Stimulated activated CD8-positive, alpha-beta memory T cell treated with anti-CD3 and anti-CD28 coated beads, Interleukin-15, amount 100 ng/mL, for 24 hours (primary cell): ENCODE measurements around the gene PFKP.

Source experiments
- DNase-seq: peaks from one replicate; pipeline ENCODE4 v3.0.0-alpha.2; 2020; ENCODE audit warnings: low read depth

PFKP gene

DNA sequence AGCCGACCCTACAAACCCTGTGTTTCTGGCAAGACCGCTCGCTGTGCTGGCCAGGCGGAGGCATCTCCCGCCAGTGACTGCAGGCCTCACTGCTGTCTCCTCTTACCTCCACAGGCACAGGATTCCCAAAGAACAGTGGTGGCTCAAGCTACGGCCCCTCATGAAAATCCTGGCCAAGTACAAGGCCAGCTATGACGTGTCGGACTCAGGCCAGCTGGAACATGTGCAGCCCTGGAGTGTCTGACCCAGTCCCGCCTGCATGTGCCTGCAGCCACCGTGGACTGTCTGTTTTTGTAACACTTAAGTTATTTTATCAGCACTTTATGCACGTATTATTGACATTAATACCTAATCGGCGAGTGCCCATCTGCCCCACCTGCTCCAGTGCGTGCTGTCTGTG is 69.0 kb downstream of the PFKP start:
- no peak for DNase-seq

DNA sequence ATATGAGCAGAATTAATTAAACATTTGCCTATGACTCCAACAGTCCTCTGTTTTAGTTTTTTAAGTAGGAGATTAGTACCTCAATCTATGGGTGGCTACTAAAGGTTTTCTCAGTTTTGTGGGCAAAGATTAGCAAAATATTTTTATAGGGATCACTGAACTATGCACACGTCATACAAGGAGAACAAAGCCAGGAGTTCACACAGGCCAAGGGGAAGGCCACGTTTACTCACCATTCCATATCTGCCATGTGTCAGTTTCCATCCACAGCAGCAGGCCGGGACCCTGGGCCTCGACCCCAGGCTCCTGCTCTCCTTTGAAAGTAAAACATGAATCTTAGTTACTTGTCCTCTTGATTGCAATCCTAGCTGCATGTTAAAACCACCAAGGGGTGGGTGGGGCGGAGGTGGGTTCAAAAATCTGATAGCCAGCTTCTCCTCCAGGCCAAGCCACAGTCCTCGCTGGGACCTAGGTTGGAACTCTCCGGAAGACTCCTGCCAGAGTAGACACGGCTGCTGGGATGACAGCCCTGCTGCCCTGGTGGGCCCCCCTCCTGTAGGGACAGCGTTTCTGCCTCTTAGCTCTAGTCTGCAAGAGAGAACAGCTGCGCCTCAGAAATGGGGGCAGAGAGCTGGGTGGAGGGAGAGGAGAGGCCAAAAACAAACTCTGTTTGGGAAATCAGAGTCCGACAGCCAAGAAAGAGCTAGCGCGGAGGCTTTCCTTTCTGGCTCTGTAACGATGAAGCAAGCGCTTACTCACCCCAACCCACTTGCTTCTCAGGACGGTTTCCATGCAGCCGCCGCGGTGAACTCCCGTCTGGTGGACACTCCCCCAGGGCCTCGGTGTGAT is 69.6 kb downstream of the PFKP start:
- DNase-seq: no peak

DNA sequence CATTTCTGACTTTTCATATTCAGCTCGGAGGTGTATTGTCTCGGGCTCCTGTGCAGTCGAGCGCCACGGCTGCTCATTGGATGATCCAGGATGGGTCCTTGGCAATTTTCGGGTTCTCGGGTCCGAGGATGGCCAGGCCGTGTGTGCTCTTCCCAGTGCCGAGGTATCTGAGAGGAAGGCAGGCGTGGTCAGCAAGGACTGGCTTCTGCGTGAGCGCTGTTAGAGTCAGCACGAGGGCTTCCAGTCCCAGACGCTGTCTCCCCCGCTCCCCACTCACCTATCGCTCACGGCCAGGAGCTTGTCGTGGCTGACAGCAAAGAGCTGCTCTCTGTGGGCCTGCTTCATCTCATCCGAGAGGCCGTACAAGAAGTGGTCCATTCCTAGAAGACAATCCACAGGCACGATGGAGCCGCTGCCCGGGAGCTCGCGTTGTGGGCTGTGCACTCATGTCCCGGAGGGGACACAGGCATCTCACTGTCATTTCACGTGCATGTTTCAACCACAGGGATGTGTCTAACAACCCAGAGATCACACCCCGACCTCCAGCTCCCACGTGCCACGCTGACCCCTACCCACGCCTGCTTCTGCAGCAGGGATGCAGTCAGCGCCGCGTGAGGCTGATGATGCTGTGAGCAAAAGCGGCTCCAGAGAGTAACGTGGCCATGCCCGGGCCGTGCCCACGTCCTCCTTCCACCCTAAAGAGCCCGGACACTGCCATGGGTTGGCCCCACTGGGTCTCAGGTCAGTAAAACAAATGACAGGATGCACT is 70.8 kb downstream of the PFKP start:
- no peak for DNase-seq

DNA sequence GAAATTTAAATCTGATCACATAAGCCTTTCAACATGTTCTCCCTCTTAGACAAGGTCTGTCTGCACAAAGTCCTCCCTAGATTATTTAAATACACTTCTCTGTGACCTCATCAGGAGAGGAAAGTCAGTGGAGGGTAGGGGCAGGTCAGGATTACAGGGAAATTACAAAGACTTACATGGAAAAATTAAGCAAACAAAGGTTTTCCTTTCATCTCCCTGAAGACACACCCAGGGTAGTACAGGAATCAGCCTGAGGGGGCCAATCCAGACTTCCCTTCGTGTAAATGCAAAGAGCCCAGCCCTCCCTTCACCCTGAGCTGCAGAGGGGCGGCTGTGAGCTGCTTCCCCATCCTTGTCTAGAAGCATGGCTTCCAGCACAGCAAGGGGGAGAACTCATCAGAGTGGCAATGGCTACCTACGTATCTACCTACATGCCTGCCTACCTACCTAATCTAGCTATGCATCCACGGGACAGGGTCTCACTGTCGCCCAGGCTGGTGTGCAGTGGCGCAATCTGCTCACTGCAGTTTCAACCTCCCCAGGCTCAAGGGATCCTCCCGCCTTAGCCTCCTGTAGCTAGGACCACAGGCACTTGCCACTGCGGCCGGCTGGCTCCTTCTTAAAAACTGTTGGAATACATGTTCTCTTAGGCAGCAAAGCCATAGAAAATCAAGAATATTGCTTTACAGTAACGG is 72.0 kb downstream of the PFKP start:
- no peak for DNase-seq

DNA sequence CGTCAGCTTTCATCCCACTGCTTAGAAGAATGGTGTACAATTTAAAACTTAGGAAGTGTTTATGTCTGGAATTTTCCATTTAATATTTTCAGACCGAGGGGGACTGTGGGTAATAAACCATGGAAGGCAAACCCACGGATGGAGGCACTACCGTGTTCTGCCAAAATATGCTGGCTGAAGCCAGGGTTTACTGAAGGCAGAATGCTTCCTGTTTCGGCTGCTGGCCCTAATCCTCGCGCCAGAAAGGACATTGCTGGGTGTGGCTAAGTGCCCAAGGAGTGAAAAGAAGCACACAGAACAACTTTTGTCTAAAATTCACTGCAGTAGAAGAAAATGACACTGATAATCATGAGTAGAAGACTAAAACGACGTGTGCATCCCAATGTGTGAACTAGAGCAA is 72.9 kb downstream of the PFKP start:
- DNase-seq: no peak

GRCh38 chr10:3141351-3142005 is 74.1 kb downstream of the PFKP start:
- no peak for DNase-seq

DNA sequence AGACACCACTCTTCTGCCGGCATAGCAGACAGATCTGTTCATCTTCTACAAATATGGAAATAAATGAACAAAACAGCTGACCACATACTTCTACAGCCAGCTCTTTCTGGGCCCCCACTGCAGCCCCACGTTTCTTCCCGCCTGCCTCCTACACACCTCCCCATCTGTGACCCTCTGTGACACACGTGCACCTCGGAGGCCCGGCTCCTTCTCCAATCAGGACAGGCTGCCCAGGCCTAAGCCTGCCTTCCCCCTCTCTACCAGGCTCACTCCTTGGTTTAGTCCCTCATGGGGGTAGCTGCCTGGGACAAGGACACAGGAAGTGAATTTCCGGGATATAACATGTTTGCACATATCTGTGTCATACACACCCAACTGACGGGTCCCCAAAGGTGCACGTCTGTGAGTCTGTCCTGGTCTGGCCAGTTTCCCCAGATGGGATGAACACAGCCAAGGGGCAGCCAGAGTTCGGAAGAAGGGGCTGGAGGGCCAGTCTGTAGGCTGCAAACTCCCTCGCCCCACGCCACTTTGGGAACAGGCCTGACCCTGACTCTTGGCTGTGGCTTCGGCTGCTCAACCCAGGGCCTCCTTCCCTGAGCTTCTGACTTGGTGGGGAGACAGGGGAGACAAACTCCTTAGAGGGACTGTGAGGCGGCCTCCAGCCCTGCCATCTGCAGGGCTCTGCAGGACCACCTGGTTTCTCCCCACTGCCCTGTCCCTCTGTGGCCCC is 75.0 kb downstream of the PFKP start:
- no peak for DNase-seq

GRCh38 chr10:3143366-3143765 is 76.0 kb downstream of the PFKP start:
- DNase-seq: no peak

GRCh38 chr10:3143791-3144434 is 76.6 kb downstream of the PFKP start:
- no peak for DNase-seq

DNA sequence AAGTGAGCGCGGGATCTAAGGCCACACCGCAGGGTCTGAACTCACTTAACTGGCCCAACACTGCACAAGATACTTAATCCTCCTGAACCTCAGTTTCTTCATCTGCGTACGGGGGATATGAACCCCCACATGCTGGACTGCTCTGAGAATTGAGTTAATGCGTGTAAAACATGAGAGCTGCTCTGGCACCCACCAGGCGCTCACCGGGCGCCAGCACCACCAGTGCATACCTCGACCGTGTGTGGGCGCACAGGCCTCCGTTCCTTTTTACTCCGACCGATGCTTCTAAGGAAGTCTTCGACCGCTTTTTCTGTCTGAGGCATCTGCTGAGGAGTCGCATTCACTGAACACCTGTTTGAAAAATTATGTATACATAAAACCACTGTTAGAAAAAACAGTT is 78.0 kb downstream of the PFKP start:
- DNase-seq: no peak

- DNase-seq: no peak
These were observed 78.9 kb downstream of the PFKP start for GRCh38 chr10:3146289-3146688.

GRCh38 chr10:3147117-3147820 is 79.9 kb downstream of the PFKP start:
- DNase-seq: no peak

GRCh38 chr10:3148041-3148440 is 80.7 kb downstream of the PFKP start:
- no peak for DNase-seq

GRCh38 chr10:3148994-3149393 is 81.6 kb downstream of the PFKP start:
- DNase-seq: no peak

DNA sequence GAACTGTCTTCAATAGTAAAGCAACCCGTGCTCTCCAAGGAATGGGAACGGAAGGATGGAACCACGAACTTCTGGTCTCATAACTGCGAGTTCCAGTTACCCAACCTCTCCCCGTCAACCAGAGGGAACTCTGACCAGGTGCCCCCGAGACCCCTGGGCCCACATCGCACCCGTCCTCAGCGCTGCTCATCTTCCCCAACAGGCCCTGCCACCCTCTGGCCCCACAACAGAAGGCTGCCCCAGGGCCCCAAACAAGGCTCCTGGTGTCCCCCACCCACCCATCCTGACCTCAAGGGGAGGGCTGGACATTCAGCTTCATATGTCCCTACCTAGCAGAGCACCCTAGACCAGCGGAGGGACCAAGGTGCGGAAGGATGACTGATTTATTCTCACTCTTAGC is 82.6 kb downstream of the PFKP start:
- DNase-seq: no peak

DNA sequence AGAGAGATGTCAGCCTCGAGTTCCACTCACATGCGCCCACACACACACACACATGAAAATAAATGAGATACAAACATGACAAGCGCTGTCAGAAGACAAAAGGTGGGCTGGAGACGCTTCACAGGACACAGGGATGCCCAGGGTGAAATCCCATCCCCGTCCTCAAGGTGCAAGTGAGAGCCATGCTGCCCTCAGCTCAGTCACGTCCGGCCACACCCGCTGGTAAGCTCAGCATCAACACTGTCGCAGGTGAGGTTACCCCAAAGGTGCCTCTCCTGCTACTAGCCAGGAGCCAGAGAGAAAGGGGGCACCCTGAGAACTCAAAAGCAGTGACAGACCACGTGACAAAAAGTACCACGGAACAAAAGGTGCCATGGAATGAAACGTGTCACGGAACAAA is 83.0 kb downstream of the PFKP start:
- DNase-seq: no peak

DNA sequence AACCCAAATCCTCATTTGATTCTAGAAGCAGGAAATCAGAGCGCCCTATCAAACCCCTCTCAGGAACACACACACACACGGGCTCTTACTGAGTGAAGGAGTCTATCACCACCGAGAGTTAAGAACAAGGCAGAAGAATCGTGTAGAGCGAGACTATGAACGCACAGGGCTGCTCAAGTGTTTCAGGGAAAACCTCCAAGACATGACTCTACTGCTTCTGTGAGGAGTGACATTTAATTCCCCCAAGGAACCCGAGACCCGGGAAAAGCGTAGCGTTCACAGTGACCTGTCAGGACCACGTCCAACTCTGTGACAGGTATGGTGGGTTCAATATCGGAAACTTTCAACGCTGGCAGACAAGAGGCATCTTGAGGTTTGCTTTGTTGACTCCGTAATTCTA is 83.6 kb downstream of the PFKP start:
- DNase-seq: no peak

GRCh38 chr10:3151889-3152565 is 84.7 kb downstream of the PFKP start:
- DNase-seq: no peak

- DNase-seq: no peak
These were observed 85.2 kb downstream of the PFKP start for GRCh38 chr10:3152566-3152935.

GRCh38 chr10:3154666-3155065 is 87.3 kb downstream of the PFKP start:
- no peak for DNase-seq
